ENCODE measurements around the gene MAPK11. TPM values are rescaled to one million over a fixed set of nuclear protein-coding genes. Genes with fewer than 3 reads are reported as not detected.

MAPK11 gene
- total RNA-seq, 1 experiment from 2014 or later: 5.5 TPM

GRCh38 chr22:50281957-50282356, 11.8 kb upstream of the MAPK11 start:
- ChIA-PET CTCF (no interaction called here), POLR2A (ENCODE audit: unreplicated experiment) (no interaction called here)
- intact Hi-C loops (cut with micrococcal nuclease; ENCODE audit: unreplicated experiment): loop anchor here (1.0 to 2.0 kb wide), 3 partner anchors 11 to 61 kb away; partner anchors contain the start of gene PPP6R2

GRCh38 chr22:50281384-50281760, 11.2 kb upstream of the MAPK11 start:
- TSS peak; percentile 23 for BruUV-seq (replicated peaks)
- DNase-seq: no peak
- Histone ChIP-seq H3K79me2 (ENCODE audit: low read depth) (peaks cover 21% of the 10 kb centered on the region), H3F3A (ENCODE audit: insufficient read depth, low read depth) (peaks cover 64% of the 10 kb centered on the region), H4K20me1 (ENCODE audit: insufficient read depth) (peaks cover 13% of the 10 kb centered on the region), H2AFZ (no peak overlapping the region), H3K27me3 (ENCODE audit: insufficient read depth, low read depth) (no peaks in the 10 kb centered on the region), H3K4me2 (peak overlapping the region; percentile 75), H3K4me3 (peak overlapping the region; percentile 45; the same call in 1 of the 2 replicates), H3K27ac (peak overlapping the region; percentile 73), H3K9me2 (ENCODE audit: insufficient read depth) (no peaks in the 10 kb centered on the region), H3K9me3 (ENCODE audit: insufficient read depth, low read depth) (no peaks in the 10 kb centered on the region), H3K4me1 (replicated peaks; ENCODE audit: insufficient read depth) (peaks cover 38% of the 10 kb centered on the region), H3K36me3 (ENCODE audit: low read depth) (peaks cover 59% of the 10 kb centered on the region)
- ChIA-PET CTCF (no interaction called here), POLR2A (ENCODE audit: unreplicated experiment) (no interaction called here)
- intact Hi-C loops (cut with micrococcal nuclease; ENCODE audit: unreplicated experiment): no loop called here
- no peak for TF ChIP-seq EZH2 (IDR thresholded peaks at IDR 0.05; ENCODE audit: low read depth)
- no peak for TF ChIP-seq CTCF (conservative IDR thresholded peaks at IDR 0.05)

More at GRCh38 chr22:50281957-50282356, 11.8 kb upstream of the MAPK11 start:
- H3K4me1 ChIP-seq (replicated peaks; ENCODE audit: insufficient read depth): peaks cover 38% of the 10 kb centered on the region
- no peaks in the 10 kb centered on the region for H3K9me3 ChIP-seq (ENCODE audit: insufficient read depth, low read depth)
- BruUV-seq (replicated peaks): no TSS peak
- peaks cover 63% of the 10 kb centered on the region for H3F3A ChIP-seq (ENCODE audit: insufficient read depth, low read depth)
- H3K79me2 ChIP-seq (ENCODE audit: low read depth): peaks cover 21% of the 10 kb centered on the region
- peak; percentile 80 to 89 for DNase-seq
- no peaks in the 10 kb centered on the region for H3K9me2 ChIP-seq (ENCODE audit: insufficient read depth)
- peaks cover 57% of the 10 kb centered on the region for H3K36me3 ChIP-seq (ENCODE audit: low read depth)
- no peaks in the 10 kb centered on the region for H3K27me3 ChIP-seq (ENCODE audit: insufficient read depth, low read depth)
- peak overlapping the region; percentile 45 for H3K4me3 ChIP-seq
- H2AFZ ChIP-seq: no peak overlapping the region
- H3K4me2 ChIP-seq: peak overlapping the region; percentile 75
- H3K27ac ChIP-seq: peak overlapping the region; percentile 73
- TF ChIP-seq EZH2 (IDR thresholded peaks at IDR 0.05; ENCODE audit: low read depth) (no peak), CTCF (conservative IDR thresholded peaks at IDR 0.05) (no peak)
- peaks cover 16% of the 10 kb centered on the region for H4K20me1 ChIP-seq (ENCODE audit: insufficient read depth)

GRCh38 chr22:50280708-50281383, 10.7 kb upstream of the MAPK11 start:
- no peak for TF ChIP-seq EZH2 (IDR thresholded peaks at IDR 0.05; ENCODE audit: low read depth)
- TF ChIP-seq CTCF (conservative IDR thresholded peaks at IDR 0.05): no peak
- POLR2A ChIA-PET (ENCODE audit: unreplicated experiment): no interaction called here
- no TSS peak for BruUV-seq (replicated peaks)
- intact Hi-C loops (cut with micrococcal nuclease; ENCODE audit: unreplicated experiment): no loop called here
- Histone ChIP-seq H2AFZ (no peak overlapping the region), H3K36me3 (ENCODE audit: low read depth) (peaks cover 59% of the 10 kb centered on the region), H3K4me1 (replicated peaks; ENCODE audit: insufficient read depth) (peaks cover 38% of the 10 kb centered on the region), H3K9me3 (ENCODE audit: insufficient read depth, low read depth) (no peaks in the 10 kb centered on the region), H3K4me3 (no peak overlapping the region), H3K27me3 (ENCODE audit: insufficient read depth, low read depth) (no peaks in the 10 kb centered on the region), H3K9me2 (ENCODE audit: insufficient read depth) (no peaks in the 10 kb centered on the region), H3F3A (ENCODE audit: insufficient read depth, low read depth) (peaks cover 62% of the 10 kb centered on the region), H3K4me2 (peak overlapping the region; percentile 75; the same call in 1 of the 2 replicates), H3K79me2 (ENCODE audit: low read depth) (peaks cover 21% of the 10 kb centered on the region), H4K20me1 (ENCODE audit: insufficient read depth) (peaks cover 8% of the 10 kb centered on the region), H3K27ac (no peak overlapping the region)
- DNase-seq: no peak
- CTCF ChIA-PET: no interaction called here

All from PC-9 (cell line).